ENCODE results near the gene KIF1A. TPM values are rescaled to one million over a fixed set of nuclear protein-coding genes. Genes with fewer than 3 reads are reported as not detected.

KIF1A gene
- total and polyA plus RNA-seq, 2 donors (not counting 3 experiments of a cell fraction or from before 2014, with no cell fraction given), result 0.11 to 0.64 TPM

DNA sequence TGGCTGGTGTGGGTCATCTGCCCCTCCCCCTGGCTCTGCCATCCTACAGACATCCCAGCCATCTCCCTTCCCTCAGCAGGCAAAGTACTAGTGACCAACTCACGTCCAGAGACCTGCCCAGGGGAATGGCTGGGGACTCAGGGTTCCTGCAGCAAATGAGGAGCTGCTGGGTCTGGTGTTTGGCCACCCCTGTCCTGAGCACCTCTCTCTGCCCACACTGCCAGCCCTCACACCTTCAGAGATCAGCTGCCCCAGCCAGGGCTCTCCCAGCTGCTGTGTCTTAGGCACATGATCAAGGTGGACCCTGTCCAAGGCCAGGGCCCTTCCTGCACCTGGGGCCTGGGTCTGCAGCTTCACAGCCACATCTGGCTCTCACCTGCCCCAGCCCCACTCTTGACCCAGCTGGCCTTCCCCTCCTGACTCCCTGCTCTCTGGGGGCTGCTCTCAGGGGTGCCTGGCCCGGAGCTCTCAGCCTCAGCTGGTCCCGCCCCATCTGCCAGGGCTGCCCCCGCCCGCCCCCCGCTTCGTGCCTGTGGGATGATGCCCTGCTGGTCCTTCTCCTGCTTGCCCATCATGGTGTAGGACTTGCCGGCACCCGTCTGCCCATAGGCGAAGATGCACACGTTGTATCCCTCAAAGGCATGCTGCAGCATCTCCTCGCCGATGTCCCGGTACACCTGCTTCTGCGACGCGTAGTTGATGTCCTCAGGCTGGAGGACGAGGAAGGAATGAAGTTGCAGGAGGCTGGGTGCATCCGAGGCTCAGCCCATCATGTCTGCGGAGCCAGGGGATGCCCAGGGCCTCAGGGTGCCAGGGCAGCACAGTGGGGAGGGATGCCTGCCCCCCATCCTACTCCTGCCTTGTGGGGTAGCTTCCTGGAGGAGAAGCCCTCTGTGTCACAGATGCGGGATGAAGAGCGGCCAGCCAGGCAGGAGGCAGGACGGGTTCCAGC is 32.2 kb downstream of the KIF1A start:
- DNase-seq (ENCODE audit: low read depth, low spot score) (no peak), FAIRE-seq (no peak)
- dilution Hi-C loops (cut with MboI; ENCODE audit: extremely low pct_ligation_motif_present, low sequenced_read_pairs) (no loop called here), intact Hi-C loops (cut with micrococcal nuclease) (no loop called here)
- no peaks in the 10 kb centered on the region for H3K9me3 ChIP-seq (replicated peaks; ENCODE audit: control insufficient read depth, insufficient read depth, low read length)
- CTCF ChIA-PET, result no interaction called here
- no peak overlapping the region for H3K4me2 ChIP-seq (ENCODE audit: insufficient read depth, low read length)
- H3K9ac ChIP-seq (replicated peaks; ENCODE audit: extremely low read depth, insufficient read depth, low read length), result no peak overlapping the region
- no peaks in the 10 kb centered on the region for H3K36me3 ChIP-seq (ENCODE audit: control insufficient read depth in 2 of 2, extremely low read depth in 1 of 2, insufficient read depth in 2 of 2, low read length in 2 of 2)
- POLR2A ChIA-PET, result no interaction called here
- H3K27me3 ChIP-seq (ENCODE audit: control insufficient read depth in 2 of 2, insufficient read depth in 2 of 2, low read length in 2 of 2), result no peaks in the 10 kb centered on the region
- no peak overlapping the region for H2AFZ ChIP-seq (ENCODE audit: low read depth, low read length)
- no peaks in the 10 kb centered on the region for H4K20me1 ChIP-seq (replicated peaks; ENCODE audit: control insufficient read depth, extremely low read depth, insufficient read depth, low read length)
- H3K4me1 ChIP-seq (ENCODE audit: control insufficient read depth, extremely low read depth, insufficient read depth, low read length), result no peaks in the 10 kb centered on the region
- no peaks in the 10 kb centered on the region for H3K9me1 ChIP-seq (replicated peaks; ENCODE audit: control insufficient read depth, extremely low read depth, insufficient read depth, low read length)
- no TSS peak for BruUV-seq (replicated peaks)
- H3K27ac ChIP-seq (ENCODE audit: insufficient read depth, low read depth, low read length), result no peak overlapping the region
- H3K4me3 ChIP-seq (replicated peaks in 1 of 3; ENCODE audit: insufficient read depth in 1 of 3, low read depth in 1 of 3, low read length in 3 of 3), result no peak overlapping the region
- TF ChIP-seq, protein P1, sequence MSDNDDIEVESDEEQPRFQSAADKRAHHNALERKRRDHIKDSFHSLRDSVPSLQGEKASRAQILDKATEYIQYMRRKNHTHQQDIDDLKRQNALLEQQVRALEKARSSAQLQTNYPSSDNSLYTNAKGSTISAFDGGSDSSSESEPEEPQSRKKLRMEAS (IDR thresholded peaks at IDR 0.05; ENCODE audit: insufficient read depth, insufficient read length), result no peak
- no peak for TF ChIP-seq FOS (IDR thresholded peaks at IDR 0.05; ENCODE audit: borderline replicate concordance, insufficient read depth, low read length)
- TF ChIP-seq MYC (IDR thresholded peaks at IDR 0.05; ENCODE audit: low read depth, low read length), result no peak
- TF ChIP-seq POLR2A (IDR thresholded peaks at IDR 0.05; ENCODE audit: low read depth, low read length), result no peak
- no peak for TF ChIP-seq EZH2 (IDR thresholded peaks at IDR 0.05; ENCODE audit: borderline replicate concordance, low read depth, low read length, severe bottlenecking)
- no peaks in the 10 kb centered on the region for H3K79me2 ChIP-seq (ENCODE audit: control insufficient read depth, insufficient read depth, low read length)

DNA sequence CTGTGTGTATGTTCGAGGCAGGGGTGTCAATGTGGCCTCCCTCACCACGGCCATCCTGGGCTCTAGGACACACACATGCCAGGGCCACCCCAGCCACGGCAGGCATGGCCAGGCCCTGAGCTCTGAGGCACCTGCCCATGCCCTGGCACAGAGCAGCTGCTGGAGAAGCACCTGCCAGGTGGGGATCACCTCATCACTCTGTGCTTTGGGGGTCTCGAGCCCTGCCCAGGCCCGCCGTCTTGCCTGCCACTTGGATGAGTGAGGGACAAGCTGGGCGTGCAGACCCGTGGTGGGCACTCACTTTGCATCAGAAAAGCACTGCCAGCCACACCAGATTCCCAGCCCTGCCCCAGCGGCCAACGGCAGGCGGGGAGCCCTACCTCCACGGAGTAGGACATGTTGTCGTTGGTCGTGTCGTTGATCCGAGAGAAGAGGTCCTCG is 33.1 kb downstream of the KIF1A start:
- no peak overlapping the region for H3K9ac ChIP-seq (replicated peaks; ENCODE audit: extremely low read depth, insufficient read depth, low read length)
- no peaks in the 10 kb centered on the region for H3K9me3 ChIP-seq (replicated peaks; ENCODE audit: control insufficient read depth, insufficient read depth, low read length)
- CTCF ChIA-PET, result no interaction called here
- no peak overlapping the region for H3K4me2 ChIP-seq (ENCODE audit: insufficient read depth, low read length)
- BruUV-seq (replicated peaks), result no TSS peak
- DNase-seq (ENCODE audit: low read depth, low spot score), result no peak
- dilution Hi-C loops (cut with MboI; ENCODE audit: extremely low pct_ligation_motif_present, low sequenced_read_pairs), result no loop called here
- no peak overlapping the region for H3K4me3 ChIP-seq (replicated peaks in 1 of 3; ENCODE audit: insufficient read depth in 1 of 3, low read depth in 1 of 3, low read length in 3 of 3)
- no peaks in the 10 kb centered on the region for H3K36me3 ChIP-seq (ENCODE audit: control insufficient read depth in 2 of 2, extremely low read depth in 1 of 2, insufficient read depth in 2 of 2, low read length in 2 of 2)
- no peaks in the 10 kb centered on the region for H4K20me1 ChIP-seq (replicated peaks; ENCODE audit: control insufficient read depth, extremely low read depth, insufficient read depth, low read length)
- intact Hi-C loops (cut with micrococcal nuclease), result no loop called here
- no peaks in the 10 kb centered on the region for H3K9me1 ChIP-seq (replicated peaks; ENCODE audit: control insufficient read depth, extremely low read depth, insufficient read depth, low read length)
- POLR2A ChIA-PET, result no interaction called here
- no peak overlapping the region for H2AFZ ChIP-seq (ENCODE audit: low read depth, low read length)
- FAIRE-seq, result no peak
- TF ChIP-seq POLR2A (IDR thresholded peaks at IDR 0.05; ENCODE audit: low read depth, low read length) (no peak), POLR2AphosphoS5 (IDR thresholded peaks at IDR 0.05; ENCODE audit: insufficient read depth, low read depth, low read length) (no peak), CTCF (IDR thresholded peaks at IDR 0.05; ENCODE audit: extremely low read depth in 1 of 2, insufficient read depth in 1 of 2, low read depth in 1 of 2, low read length in 2 of 2) (no peak), MYC (IDR thresholded peaks at IDR 0.05; ENCODE audit: low read depth, low read length) (no peak), GATA2 (IDR thresholded peaks at IDR 0.05; ENCODE audit: insufficient read depth, insufficient read length, low read depth, low read length) (no peak), FOS (IDR thresholded peaks at IDR 0.05; ENCODE audit: borderline replicate concordance, insufficient read depth, low read length) (no peak), JUN (IDR thresholded peaks at IDR 0.05; ENCODE audit: borderline replicate concordance, insufficient read depth, insufficient read length, low read depth) (no peak), EZH2 (IDR thresholded peaks at IDR 0.05; ENCODE audit: borderline replicate concordance, low read depth, low read length, severe bottlenecking) (no peak)
- TF ChIP-seq, protein P1 (IDR thresholded peaks at IDR 0.05; ENCODE audit: insufficient read depth, insufficient read length), result no peak
- H3K27me3 ChIP-seq (ENCODE audit: control insufficient read depth in 2 of 2, insufficient read depth in 2 of 2, low read length in 2 of 2), result no peaks in the 10 kb centered on the region
- H3K4me1 ChIP-seq (ENCODE audit: control insufficient read depth, extremely low read depth, insufficient read depth, low read length), result no peaks in the 10 kb centered on the region
- H3K27ac ChIP-seq (ENCODE audit: insufficient read depth, low read depth, low read length), result no peak overlapping the region
- no peaks in the 10 kb centered on the region for H3K79me2 ChIP-seq (ENCODE audit: control insufficient read depth, insufficient read depth, low read length)

Data from endothelial cell of umbilical vein (primary cell).